ENCODE measurements around the gene RNASEL.

The RNASEL gene

DNA sequence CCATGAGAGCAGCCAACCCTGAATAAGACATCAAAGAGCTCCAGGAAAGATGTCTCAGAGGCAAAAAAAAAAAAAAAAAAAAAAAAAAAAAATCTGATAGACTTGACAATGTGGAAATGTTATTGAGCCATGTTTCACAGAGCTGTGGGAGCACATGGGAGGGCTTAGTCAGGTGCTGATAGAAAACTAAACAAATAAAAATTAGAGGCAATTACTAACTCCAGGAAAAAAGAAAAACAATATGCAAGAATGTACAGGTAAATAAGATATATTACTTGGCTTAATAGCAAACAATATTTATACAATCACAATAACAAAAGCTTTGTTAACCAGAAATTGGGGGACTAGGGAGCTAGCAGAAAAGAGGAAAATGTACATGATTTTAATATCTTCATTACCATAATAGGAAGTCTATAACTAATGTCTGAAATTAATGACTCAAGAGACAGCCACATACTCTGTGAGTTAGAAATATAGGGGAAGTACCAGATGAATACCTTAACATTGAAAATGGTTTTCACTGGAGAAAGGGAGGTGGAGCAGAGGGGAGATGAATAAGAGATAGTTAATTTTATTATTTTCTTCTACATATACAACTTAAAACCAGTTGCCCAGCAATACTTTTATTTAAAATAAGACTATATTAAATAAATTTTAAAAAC lies 32.0 kb upstream of the RNASEL start:
- H3K4me3 ChIP-seq (ENCODE audit: low read length in 2 of 2) = no peak overlapping the region
- H3K9ac ChIP-seq (ENCODE audit: low read length in 2 of 2) = no peak overlapping the region
- no peak overlapping the region for H3K27ac ChIP-seq (ENCODE audit: low read length)
- H3K4me1 ChIP-seq (ENCODE audit: control insufficient read depth, insufficient read depth, low read length) = peaks cover 6% of the 10 kb centered on the region
- no peaks in the 10 kb centered on the region for H3K9me3 ChIP-seq (ENCODE audit: control insufficient read depth in 2 of 2, low read length in 2 of 2)
- peaks cover 0 to 2% of the 10 kb centered on the region in 2 donors for H3K27me3 ChIP-seq (ENCODE audit: control insufficient read depth in 1 of 2, insufficient read depth in 2 of 2, low read length in 2 of 2)
- H3K36me3 ChIP-seq (ENCODE audit: control insufficient read depth in 2 of 2, insufficient read depth in 2 of 2, low read length in 2 of 2) = no peaks in the 10 kb centered on the region

DNA sequence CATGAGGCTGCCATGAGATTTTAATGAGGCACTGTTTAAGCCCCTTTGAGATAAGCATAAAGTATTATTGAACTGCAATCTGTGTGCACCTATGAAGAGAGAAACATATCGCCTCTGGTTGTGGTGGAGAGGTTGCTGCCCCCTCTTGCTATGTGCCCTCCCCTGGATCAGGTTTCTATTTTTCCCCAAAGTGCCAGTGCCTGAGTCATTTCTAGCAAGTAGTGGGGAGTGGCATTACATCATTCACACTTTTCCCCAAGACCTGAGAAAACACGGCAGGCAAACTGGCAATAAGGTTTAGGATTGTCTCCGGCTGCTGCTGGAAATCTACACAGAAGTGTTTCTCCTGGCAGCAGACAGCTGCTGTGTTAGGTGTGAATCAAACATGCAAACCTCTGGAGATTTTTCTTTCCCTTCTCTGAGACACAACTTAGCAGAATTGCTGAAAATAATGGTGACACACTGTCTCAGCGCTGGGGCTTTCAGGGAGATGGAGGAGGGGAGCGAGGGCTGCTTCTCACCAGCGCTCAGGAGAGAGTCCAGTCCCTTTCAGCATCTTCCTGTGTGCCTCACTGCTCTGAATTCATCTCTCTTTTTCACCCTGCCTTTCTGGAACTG lies 28.8 kb upstream of the RNASEL start:
- Histone ChIP-seq H3K27ac (ENCODE audit: low read length) (no peak overlapping the region), H3K36me3 (ENCODE audit: control insufficient read depth in 2 of 2, insufficient read depth in 2 of 2, low read length in 2 of 2) (no peaks in the 10 kb centered on the region), H3K4me3 (ENCODE audit: low read length in 2 of 2) (no peak overlapping the region), H3K9me3 (ENCODE audit: control insufficient read depth in 2 of 2, low read length in 2 of 2) (no peaks in the 10 kb centered on the region), H3K9ac (ENCODE audit: low read length in 2 of 2) (no peak overlapping the region), H3K4me1 (ENCODE audit: control insufficient read depth, insufficient read depth, low read length) (peaks cover 20% of the 10 kb centered on the region), H3K27me3 (ENCODE audit: control insufficient read depth in 1 of 2, insufficient read depth in 2 of 2, low read length in 2 of 2) (peaks cover 0 to 2% of the 10 kb centered on the region in 2 donors)

DNA sequence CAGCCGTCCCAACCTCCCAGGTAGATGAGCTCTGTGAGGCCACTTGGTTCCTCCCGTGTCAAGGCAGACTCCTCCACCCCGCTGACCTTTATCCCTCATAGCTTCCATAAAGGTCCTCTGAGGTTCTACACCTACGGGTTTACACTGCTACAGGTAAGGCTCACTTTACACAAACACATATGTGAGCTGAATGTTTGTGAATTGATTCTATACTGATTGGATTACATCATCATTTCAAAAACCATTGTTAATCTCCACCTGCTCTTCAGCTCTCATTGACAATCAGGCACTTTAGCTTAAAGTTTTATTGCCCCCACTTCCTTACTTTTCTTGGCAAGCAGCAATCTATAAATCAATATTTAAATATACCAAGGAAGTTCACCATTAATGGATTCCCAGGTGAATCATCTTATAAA lies 28.0 kb upstream of the RNASEL start:
- no peak overlapping the region for H3K27ac ChIP-seq (ENCODE audit: low read length)

DNA sequence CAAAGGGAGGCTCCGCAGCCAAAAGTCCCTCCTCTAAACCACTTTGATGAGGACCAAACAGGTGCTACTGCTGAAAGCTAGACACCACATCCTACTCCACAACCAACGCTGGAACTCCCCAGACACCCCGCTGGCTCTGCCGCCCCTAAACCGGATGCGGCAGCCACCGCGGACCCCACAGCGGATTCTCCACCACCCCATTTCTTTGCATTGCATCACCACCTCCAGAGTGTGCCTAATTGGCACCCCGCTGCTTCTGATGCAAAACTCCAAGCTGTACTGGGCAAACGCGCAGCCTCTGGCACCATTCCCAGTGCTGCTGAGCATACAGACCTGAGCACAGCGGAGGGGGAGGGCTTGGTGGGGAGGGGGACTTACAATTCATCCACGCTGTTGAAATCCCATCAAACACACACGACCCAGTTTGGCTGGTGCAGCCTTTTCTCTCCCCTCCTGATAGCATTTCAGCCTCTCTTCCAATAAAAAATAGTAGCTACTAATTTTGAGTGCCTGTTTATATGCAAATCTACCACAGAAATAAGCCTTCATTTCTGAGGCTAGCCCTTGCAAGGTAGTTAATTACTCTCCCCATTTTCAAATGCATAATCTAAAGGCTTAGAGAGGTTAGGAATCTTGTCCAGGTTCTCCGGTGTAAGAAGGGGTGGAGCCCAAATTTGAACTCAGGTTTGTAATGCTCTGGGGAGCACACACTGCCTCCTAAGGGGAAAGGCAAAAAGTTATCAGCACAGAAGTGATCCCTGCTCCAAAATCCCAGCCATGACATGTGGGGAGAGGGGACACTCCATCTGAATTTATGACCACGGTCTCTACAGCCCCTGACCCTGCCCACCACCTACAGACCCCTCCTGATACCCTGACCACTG lies 27.3 kb upstream of the RNASEL start:
- H3K9ac ChIP-seq (ENCODE audit: low read length in 2 of 2) = peak overlapping the region in 1 of 2 donors; percentile 31
- peak overlapping the region; percentile 83 for H3K27ac ChIP-seq (ENCODE audit: low read length)
- peak overlapping the region; percentile 40 to 72 for H3K4me3 ChIP-seq (ENCODE audit: low read length in 2 of 2)
- no peaks in the 10 kb centered on the region for H3K36me3 ChIP-seq (ENCODE audit: control insufficient read depth in 2 of 2, insufficient read depth in 2 of 2, low read length in 2 of 2)
- peaks cover 18% of the 10 kb centered on the region for H3K4me1 ChIP-seq (ENCODE audit: control insufficient read depth, insufficient read depth, low read length)
- H3K27me3 ChIP-seq (ENCODE audit: control insufficient read depth in 1 of 2, insufficient read depth in 2 of 2, low read length in 2 of 2) = no peaks in the 10 kb centered on the region
- H3K9me3 ChIP-seq (ENCODE audit: control insufficient read depth in 2 of 2, low read length in 2 of 2) = no peaks in the 10 kb centered on the region

More for the DNA sequence above, 28.0 kb upstream of the RNASEL start:
- Histone ChIP-seq H3K36me3 (ENCODE audit: control insufficient read depth in 2 of 2, insufficient read depth in 2 of 2, low read length in 2 of 2) (no peaks in the 10 kb centered on the region), H3K27me3 (ENCODE audit: control insufficient read depth in 1 of 2, insufficient read depth in 2 of 2, low read length in 2 of 2) (peaks cover 0 to 2% of the 10 kb centered on the region in 2 donors), H3K9me3 (ENCODE audit: control insufficient read depth in 2 of 2, low read length in 2 of 2) (no peaks in the 10 kb centered on the region), H3K4me3 (ENCODE audit: low read length in 2 of 2) (no peak overlapping the region), H3K9ac (ENCODE audit: low read length in 2 of 2) (no peak overlapping the region), H3K4me1 (ENCODE audit: control insufficient read depth, insufficient read depth, low read length) (peaks cover 18% of the 10 kb centered on the region)

DNA sequence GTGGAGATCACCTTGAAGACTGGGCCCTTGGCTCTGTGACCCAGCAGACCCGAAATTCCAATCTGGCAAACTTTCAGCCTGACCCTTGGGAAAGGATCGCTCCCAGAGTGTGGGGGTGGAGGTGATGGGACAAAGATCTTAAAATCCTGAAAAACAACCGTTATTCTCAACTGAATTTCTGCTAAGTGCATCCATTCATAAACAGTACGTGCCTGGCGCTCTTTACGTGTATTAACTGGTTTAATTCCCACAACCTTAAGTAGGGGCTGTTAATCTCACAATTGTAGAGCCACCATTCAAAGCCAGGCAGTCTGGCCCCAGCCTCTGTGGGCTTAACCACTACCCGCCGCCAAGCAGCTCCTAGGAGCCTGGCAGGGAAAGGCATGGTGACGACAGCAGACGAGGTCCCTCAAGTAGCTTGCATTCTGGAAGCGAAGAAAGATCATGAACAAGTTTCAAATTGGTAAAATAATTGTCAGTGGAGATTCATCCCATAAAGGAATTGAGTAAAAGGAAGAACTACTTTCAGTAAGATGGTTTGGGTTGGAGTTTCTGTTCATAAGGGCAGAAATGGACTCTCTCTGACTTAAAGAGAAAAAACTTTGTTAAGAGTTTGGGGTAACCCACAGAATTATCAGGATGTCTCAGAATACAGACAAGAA lies 26.5 kb upstream of the RNASEL start:
- Histone ChIP-seq H3K4me1 (ENCODE audit: control insufficient read depth, insufficient read depth, low read length) (peaks cover 18% of the 10 kb centered on the region), H3K36me3 (ENCODE audit: control insufficient read depth in 2 of 2, insufficient read depth in 2 of 2, low read length in 2 of 2) (no peaks in the 10 kb centered on the region), H3K4me3 (ENCODE audit: low read length in 2 of 2) (peak overlapping the region; percentile 40 to 72), H3K9me3 (ENCODE audit: control insufficient read depth in 2 of 2, low read length in 2 of 2) (no peaks in the 10 kb centered on the region), H3K9ac (ENCODE audit: low read length in 2 of 2) (peak overlapping the region; percentile 31 to 73), H3K27ac (ENCODE audit: low read length) (peak overlapping the region; percentile 83), H3K27me3 (ENCODE audit: control insufficient read depth in 1 of 2, insufficient read depth in 2 of 2, low read length in 2 of 2) (no peaks in the 10 kb centered on the region)

DNA sequence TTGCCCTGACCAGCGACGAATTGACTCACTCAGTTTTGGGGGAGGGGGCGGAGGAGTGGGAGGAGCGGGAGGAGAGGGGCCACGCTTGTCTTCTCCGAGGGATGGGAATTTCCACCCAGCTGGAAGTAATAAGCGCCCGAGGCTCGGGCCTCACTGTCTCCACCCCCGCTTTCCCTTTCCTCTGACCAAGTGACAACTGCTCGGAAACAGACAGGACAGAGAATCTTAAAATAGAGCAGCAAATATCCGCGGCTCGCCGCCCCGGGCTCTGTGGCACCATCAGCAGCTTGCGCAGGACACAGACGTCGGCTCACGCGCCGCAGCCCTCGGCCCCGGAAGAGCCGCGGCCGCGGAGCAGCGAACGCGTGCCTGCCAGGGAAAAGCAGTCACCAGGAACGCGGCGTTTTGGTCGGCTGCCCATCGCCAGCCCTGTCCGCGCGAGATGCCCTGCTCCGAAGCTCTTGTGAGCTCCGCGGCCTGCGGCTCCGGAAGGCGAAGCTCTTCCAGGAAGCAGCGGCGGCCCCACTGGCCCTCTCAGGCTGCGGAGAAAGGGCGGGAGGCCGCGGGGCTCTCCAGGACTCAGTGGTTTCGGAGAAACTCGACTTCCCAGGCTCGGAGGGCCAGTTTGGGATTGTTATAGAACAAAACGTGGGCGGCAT lies 25.9 kb upstream of the RNASEL start:
- Histone ChIP-seq H3K9ac (ENCODE audit: low read length in 2 of 2) (peak overlapping the region; percentile 31 to 73), H3K36me3 (ENCODE audit: control insufficient read depth in 2 of 2, insufficient read depth in 2 of 2, low read length in 2 of 2) (no peaks in the 10 kb centered on the region), H3K27me3 (ENCODE audit: control insufficient read depth in 1 of 2, insufficient read depth in 2 of 2, low read length in 2 of 2) (no peaks in the 10 kb centered on the region), H3K4me3 (ENCODE audit: low read length in 2 of 2) (peak overlapping the region; percentile 7 to 72), H3K27ac (ENCODE audit: low read length) (peak overlapping the region; percentile 83), H3K9me3 (ENCODE audit: control insufficient read depth in 2 of 2, low read length in 2 of 2) (no peaks in the 10 kb centered on the region), H3K4me1 (ENCODE audit: control insufficient read depth, insufficient read depth, low read length) (peaks cover 18% of the 10 kb centered on the region)

DNA sequence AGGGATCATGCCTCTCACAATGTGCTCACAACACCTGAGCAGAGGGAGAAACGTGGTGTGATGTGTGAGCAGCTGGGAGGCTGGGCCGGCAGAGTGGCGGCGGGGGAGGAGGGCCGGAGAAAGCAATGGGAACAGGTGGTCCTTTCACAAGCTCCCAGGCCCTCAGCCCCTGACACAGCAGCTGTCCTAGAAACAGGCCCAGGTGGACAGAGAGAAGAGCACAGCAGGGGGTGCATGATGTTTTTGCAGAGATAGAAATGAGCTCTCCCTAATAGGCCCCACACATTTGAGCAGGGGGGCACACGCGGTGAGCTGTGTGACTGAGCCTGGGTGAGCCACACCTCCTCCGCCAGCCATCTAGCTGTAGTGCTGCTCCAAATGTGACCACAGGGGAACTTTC lies 22.7 kb upstream of the RNASEL start:
- Histone ChIP-seq H3K27ac (ENCODE audit: low read length) (no peak overlapping the region), H3K4me3 (ENCODE audit: low read length in 2 of 2) (no peak overlapping the region), H3K4me1 (ENCODE audit: control insufficient read depth, insufficient read depth, low read length) (peaks cover 18% of the 10 kb centered on the region), H3K9ac (ENCODE audit: low read length in 2 of 2) (no peak overlapping the region), H3K27me3 (ENCODE audit: control insufficient read depth in 1 of 2, insufficient read depth in 2 of 2, low read length in 2 of 2) (no peaks in the 10 kb centered on the region), H3K36me3 (ENCODE audit: control insufficient read depth in 2 of 2, insufficient read depth in 2 of 2, low read length in 2 of 2) (no peaks in the 10 kb centered on the region), H3K9me3 (ENCODE audit: control insufficient read depth in 2 of 2, low read length in 2 of 2) (no peaks in the 10 kb centered on the region)

DNA sequence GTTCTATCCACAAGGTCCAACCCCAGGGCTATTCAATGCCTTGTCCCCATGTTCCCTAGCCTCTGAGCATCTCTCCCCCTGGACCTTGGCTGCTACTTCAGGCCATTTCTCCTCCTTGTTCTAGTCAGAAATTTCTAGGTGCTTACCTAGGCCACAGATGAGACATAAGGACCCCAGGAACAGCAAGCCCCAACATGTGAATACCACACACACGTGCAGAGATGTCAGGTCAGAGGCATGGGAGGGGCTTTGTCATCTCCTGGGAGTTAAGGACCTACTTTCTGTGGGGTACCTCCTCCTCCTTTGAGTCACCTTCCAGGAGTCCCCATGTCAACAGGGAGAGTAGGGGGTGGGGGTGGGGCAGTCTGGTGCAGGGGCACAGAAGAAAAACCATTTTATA lies 22.3 kb upstream of the RNASEL start:
- H3K27me3 ChIP-seq (ENCODE audit: control insufficient read depth in 1 of 2, insufficient read depth in 2 of 2, low read length in 2 of 2) = no peaks in the 10 kb centered on the region
- no peak overlapping the region for H3K27ac ChIP-seq (ENCODE audit: low read length)
- H3K9me3 ChIP-seq (ENCODE audit: control insufficient read depth in 2 of 2, low read length in 2 of 2) = no peaks in the 10 kb centered on the region
- no peaks in the 10 kb centered on the region for H3K36me3 ChIP-seq (ENCODE audit: control insufficient read depth in 2 of 2, insufficient read depth in 2 of 2, low read length in 2 of 2)
- no peak overlapping the region for H3K4me3 ChIP-seq (ENCODE audit: low read length in 2 of 2)
- no peak overlapping the region for H3K9ac ChIP-seq (ENCODE audit: low read length in 2 of 2)
- peaks cover 17% of the 10 kb centered on the region for H3K4me1 ChIP-seq (ENCODE audit: control insufficient read depth, insufficient read depth, low read length)

DNA sequence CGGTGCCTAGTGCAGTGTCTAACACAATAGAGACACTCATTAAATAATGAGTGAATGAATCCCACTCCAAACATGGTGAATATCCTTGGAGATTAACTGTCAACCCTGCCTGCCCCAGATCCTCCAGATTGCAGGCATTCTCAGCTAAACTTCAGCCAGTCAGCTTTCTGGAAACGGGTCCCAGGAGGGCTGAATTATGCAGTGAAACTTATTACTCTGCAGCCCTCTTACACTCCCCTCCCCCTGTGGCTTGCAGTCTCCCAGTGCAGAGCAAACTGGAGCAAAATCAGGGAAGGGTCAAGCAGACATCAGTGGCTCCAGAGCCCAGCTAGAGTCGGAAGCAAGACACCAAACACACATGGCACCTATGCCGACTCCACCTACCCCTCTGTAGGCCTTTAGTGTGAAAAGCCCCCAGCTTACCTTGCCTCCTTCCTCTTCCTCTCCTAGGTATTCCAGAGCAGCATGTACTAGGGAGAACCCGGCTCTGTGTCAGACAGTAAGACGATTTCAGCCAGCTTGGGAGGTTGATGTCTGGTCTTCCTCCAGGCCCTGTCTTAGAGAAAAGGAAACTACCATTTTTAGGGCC lies 21.6 kb upstream of the RNASEL start:
- Histone ChIP-seq H3K27ac (ENCODE audit: low read length) (no peak overlapping the region), H3K9me3 (ENCODE audit: control insufficient read depth in 2 of 2, low read length in 2 of 2) (no peaks in the 10 kb centered on the region), H3K4me1 (ENCODE audit: control insufficient read depth, insufficient read depth, low read length) (peaks cover 13% of the 10 kb centered on the region), H3K27me3 (ENCODE audit: control insufficient read depth in 1 of 2, insufficient read depth in 2 of 2, low read length in 2 of 2) (no peaks in the 10 kb centered on the region), H3K9ac (ENCODE audit: low read length in 2 of 2) (no peak overlapping the region), H3K36me3 (ENCODE audit: control insufficient read depth in 2 of 2, insufficient read depth in 2 of 2, low read length in 2 of 2) (no peaks in the 10 kb centered on the region), H3K4me3 (ENCODE audit: low read length in 2 of 2) (no peak overlapping the region)

Measured in stomach smooth muscle (tissue), 2 donors.